ENCODE measurements around the gene PCSK6.

PCSK6 gene

DNA sequence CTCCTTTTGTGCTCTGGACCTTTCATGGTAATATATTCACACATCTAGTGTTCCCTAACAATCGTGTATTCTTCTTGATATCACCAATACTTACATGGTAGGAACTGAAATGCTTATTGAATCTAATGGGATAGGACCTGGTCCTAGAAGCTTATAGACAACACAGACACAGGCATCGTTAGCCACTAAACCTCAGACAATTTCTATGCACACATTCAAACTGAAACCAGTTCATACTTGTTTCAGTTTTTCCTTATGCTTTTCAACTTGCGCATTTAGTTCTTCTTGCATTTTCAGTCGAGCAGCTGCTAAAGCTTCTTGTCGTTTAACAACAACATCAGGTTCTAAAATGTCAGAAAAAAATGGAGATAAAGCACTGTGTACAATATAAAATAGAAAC, 214.5 kb downstream of the PCSK6 start:
- no peak for DNase-seq (ENCODE audit: low read depth)

DNA sequence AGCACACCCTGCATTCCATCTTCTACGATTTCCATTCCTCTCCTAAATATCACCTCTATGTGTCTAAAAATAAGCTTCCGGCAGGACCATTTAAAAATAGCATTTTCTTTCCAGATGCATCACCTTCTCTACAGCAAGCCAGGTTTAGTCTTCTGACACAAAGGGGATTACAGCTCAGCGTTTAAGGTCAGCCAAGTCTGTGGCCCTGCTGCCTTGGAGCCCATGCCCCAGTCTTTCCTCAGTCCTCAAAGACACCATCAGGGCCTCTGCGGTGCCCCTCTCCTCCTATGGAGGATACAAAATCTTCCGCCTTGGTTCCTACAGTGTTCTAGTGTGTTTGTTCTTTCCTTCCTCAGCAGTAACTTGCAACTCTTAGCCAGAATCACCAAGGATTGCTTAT, 216.0 kb downstream of the PCSK6 start:
- no peak for DNase-seq (ENCODE audit: low read depth)

DNA sequence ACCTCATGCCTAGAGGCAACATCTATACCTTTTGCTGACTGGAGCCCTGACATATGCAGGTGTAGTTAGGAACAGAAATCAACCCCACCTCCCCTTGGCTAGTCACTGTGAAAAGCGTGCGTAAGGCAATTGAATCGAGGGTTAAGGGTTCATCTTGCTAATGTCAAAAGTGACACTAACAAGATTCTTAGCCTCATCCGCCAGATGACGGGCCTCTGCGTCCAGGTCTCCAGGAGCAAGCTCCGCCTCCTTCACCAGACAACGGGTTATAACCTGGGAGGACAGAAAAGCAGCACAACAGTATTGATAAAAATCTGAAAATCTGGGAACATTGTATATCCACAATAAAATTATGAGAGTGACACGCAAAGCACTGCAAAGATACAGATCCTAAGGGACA, 216.9 kb downstream of the PCSK6 start:
- no peak for DNase-seq (ENCODE audit: low read depth)

DNA sequence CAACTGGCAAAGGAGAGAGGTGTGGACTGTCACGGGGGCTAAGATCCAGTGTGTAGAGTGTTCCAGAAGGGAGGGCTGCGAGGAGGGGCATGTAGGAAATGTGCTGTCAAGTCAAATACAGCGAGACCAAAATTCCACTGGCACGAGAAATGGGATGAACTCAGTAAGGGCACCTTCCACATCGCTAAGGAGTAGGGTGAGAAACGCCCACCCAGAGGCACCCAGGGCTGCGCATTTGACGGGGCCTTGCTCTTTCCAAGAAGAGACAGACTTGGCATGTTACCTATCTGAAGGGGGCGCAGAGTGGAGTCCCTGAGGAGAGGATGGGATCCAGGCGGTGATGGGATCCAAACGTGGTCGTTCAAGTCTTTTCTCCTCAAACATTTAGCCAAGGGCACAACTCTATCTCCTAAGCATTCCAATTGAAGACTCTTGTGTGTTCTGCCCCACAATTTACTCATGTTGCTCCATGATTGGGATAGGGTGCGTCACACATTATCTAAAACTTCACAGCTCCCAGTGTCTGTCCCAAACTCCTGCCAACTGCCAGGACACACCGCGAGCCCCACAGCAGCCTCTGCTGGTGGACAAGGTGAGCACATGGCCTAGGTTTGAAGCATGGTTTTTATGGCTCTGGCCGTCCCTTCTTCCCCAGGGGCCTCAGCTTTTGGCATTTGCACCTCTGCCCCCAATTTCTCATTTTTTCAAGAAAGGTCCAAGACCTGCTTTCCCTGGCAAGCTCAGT, 219.9 kb downstream of the PCSK6 start:
- DNase-seq (ENCODE audit: low read depth), result no peak

DNA sequence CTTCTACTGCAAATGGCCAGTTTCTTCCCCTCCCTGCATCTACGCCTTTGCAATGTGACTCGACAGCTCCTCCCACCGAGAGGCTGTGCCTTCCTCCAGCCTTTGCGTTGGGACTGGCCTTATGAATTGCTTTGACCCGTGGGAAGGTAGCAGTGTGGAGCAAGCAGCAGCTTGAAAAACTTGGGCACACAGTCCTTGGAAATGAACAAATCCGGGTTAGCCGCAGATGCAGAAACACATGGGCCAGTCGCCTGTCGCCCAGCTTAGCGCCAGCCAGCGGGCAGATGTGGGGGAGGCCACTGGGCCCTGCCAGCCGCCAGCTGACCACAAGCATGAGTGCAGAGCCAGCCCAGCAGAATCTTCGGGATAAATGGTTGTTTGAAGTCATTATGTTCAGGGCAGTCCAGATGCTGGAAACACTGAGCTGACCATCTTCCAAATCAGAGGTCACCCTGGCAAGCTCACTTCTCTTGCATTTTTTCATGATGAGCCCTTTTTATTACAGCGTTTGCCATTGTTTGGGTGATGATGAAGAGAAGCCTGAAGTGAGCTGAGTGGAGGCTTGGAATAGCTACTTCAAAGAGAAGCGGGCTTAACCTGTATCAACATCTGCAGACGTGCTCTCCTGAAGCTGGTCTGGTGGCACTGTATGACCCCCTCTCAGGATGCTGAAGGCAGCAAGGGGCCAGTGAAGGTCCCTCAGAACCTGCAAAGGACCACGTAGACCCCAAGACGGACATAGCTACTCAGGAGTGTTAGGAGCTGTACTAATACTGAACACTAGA, 222.0 kb downstream of the PCSK6 start:
- DNase-seq (ENCODE audit: low read depth), result peak; percentile 95

DNA sequence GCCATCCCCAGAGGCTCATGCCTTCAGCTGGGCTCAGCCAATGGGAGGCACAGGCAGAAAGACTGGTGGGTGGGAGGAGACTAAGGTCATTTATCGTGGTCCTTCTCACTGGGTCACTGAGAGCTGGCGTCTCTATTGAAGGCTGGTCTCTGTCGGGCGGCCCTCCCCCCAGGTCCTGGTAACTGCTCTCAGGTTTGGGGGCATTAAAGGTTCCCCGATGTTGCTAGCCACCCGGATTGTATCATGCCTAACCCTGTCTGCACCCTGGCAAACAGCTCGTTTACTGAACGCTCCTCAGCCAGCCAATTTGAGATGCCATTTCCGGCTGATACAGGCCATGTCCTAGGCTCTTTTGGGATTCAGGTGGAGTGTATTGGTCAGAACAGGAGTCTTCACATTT, 222.7 kb downstream of the PCSK6 start:
- no peak for DNase-seq (ENCODE audit: low read depth)

DNA sequence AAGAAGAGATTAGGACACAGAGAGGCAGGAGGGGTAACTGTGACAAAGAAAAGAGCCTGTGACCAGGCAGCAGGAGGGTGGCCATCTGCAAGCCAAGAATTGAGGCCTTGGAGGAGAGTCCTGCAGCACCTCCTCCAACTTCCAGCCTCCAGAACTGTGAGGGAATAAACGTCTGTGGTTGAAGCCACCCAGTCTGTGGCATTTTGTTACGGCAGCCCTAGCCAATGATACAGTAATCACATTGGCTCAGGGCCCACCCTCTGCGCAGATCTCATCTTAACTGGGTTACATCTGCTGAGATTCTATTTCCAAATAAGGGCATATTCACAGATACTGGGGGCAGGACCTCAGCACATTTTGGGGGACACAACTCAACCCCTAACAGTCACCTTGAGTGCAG, 223.5 kb downstream of the PCSK6 start:
- peak; percentile 60 for DNase-seq (ENCODE audit: low read depth)

DNA sequence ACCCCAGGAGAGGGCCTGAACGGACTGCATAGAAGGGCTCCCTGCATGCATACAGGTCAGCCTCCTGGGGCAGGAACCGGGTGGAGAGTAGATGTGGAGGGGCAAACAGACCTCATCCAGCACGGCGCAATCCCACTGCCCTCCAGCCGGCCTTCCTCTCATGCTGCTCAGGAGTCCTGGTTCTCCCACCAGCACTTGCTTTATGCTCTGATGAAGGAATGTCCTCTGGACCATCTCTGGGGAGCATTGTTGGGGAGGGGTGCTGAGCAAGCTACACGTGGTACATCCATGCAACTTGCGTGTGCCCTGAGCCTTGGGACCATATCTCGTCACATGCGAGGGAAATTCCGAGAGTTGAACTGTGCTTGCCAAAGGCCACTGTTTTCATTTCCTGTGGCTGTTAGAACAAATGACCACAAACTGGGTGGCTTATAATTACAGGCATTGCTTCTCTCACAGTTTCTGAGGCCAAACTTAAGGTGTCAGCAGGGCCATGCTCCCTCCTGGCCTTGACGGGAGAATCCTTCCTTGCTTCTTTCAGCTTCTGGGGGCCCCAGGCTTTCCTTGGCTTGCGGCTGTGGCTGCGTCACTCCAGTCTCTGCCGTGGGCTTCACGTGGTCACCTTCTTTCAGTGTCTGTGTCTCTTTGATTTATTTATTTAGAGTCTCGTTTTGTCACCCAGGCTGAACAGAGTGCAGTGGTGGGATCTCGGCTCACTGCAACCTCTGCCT, 224.4 kb downstream of the PCSK6 start:
- DNase-seq (ENCODE audit: low read depth), result no peak

DNA sequence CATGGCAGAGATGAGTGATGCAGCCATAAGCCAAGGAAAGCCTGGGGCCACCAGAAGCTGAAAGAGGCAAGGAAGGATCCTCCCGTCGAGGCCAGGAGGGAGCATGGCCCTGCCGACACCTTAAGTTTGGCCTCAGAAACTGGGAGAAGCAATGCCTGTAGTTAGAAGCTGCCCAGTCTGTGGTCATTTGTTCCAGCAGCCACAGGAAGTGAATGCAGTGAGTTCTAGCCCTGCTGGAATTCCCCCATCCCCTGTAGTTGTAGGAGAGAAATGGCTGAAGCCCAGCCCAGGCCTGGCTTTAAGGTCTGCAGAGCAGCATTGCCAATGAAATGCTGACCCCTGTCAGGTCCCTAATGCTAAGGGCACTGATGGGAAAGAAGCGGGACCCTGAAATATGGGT, 225.5 kb downstream of the PCSK6 start:
- DNase-seq (ENCODE audit: low read depth), result no peak

DNA sequence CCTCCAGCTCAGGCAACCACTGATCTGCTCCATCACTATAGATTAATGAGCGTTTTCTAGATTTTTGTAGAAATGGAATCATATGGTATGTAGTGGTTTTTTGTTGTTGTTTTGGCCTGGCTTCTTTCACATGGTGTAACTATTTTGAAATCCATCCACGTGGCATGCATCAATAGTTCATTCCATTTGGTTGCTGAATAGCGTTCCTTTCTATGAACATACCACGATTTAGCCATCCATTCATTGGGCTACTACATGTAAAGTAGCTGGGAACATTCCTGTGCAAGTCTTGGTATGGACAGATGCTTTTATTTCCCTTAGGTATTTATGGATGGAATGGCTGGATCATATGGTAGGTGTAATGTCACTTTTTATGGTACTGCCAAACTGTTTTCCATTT, 227.0 kb downstream of the PCSK6 start:
- no peak for DNase-seq (ENCODE audit: low read depth)

DNA sequence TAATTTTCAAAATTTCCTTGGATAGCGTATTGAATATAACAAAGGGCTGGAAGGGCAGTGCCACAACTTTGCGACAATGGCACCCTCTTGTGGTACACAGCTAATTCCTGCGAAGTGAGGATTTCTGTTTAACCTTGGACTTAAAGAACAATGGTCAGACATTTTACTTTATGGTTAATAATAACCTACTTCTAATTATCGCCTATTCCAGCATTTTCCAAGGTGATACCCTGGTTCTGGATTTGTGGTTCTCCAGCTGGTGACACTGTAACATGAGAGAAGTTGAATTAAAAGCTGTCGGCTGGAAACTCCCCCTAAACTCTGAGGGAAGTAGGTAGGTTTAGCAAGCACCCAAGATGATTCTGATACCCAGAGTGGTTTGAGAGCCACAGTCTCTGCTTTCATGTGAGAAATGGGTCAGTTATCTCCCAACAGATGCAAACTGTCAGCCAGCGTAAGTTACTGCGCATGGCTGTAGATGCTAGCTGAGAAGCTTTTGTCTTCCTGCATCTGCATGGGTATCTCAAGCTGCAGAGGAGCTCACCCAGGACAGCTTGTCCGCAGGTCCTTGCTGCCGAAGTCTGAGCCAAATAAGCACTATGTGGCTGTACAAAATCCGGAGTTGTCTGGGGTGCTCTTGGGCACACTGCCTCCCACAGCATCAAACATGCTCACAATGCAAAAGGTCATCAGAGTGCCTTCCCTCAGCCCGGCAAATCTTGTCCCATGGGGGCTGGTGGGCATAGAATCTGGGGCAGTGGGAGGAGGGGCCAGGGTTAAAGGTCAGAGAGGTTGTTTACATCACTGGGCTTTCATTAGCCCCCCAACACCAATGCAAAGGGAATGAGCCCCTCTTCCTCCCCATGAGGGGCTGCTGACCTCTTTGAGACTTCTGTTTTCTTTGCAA, 231.0 kb downstream of the PCSK6 start:
- no peak for DNase-seq (ENCODE audit: low read depth)

DNA sequence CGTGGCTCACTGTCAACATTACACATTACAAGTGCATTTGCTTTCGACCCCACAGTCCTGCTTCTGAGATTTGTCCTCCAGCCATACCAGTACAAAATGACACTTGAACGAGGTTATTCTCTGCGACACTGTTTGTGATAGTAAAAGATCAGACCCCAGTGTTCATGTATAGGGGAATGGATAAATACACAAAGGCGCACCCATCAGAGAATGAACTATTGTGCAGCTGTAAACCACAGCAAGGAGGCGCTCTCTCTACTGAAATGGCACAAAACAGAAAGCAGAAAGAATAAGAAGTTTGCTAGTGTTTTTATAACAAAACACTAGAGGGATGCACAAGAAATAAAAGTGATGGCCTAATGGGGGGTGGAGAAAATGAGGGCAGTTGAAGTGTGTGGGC, 232.8 kb downstream of the PCSK6 start:
- DNase-seq (ENCODE audit: low read depth), result no peak

DNA sequence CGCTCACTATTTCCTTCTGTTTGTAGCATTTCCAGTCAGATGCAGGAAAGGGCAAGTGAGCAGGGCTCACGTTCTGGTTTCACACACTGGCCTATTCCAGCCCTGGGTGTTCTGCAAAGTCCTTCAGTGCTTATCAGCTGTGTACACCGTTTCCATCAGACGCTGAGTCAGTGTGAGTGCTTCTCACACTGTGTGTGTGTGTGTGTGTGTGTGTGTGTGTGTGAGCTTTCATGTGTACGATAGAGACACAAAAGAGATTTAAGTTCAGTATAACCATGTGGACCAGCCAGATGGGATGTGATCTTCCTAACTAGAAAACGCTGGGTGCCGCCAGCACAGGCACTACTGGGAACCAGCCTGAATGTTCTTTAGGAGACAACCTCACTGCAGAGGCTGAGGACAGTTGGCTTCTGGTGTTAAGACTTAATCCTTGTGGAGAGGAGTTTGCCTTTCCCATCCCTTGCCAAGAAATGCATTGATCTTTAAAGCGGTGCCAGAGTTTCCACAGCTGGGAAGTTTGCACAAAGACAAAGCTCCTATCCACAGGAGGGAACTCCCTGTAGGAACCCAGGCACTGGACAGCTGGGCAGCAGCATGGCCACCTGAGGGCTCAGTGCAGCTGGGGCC, 233.8 kb downstream of the PCSK6 start:
- no peak for DNase-seq (ENCODE audit: low read depth)

DNA sequence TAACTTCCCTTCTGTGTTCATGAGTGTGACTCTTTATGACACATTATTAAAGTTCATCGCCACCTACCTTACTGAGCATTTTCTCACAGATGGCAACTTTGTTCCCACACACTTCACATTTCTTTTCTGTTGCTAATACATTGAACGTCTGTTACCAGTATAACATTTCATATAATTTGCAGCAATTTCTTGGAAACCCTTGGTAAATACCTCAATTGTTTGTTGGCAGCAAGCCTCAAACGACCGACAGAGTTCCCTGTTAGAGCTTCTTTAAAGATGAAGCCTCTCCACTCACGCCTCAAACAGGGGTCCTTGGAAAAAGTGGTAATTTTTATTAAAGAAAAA, 234.5 kb downstream of the PCSK6 start:
- DNase-seq (ENCODE audit: low read depth), result no peak

DNA sequence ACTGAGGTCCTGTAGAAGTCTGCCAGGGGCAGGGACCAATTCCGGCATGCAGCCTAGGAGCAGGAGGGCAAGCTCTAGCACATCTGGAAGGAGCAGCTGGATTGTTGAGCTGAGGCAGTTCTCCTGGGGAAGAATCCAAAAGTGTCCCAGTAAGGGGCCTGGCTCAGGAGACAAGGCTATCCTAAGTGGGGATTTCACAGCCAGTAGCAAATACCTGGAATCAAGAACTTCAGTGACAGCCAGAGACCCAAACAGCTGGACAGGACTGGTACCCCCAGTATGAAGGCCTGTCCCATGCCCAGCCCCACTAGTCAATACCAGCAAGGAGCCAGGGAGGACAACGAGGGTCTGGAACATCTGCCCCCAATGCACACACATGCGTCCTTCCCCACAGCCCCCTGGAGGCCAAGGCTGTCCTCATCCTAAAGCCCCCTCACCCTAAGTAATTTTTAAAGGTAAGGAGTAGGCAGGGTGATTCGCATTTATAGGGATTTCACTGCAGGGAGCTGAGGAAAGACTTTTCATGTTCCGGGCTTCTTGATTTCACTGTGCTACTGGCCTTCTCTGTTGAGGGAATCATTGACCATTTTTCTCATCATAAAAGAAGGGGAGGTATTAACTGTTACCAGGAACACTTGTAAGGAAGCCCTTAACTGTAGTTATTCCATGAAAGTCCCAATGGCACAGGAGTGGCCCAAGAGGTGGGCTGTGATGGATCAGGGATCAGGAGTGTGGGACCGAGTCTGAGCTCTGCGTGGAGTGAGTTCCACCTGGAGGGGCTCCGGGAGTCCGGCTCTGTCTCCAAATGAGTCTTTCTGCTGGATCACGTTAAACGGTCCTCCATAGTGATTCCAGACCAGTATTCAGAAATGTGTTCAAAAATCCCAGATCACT, 235.1 kb downstream of the PCSK6 start:
- DNase-seq (ENCODE audit: low read depth), result no peak
